GM19438 (cell line): ENCODE results near the gene RIOK3.

Source experiments
- ATAC-seq: cut with Tn5 transposase; IDR thresholded peaks from one replicate; pipeline ENCODE4 v1.9.1; 2021; ENCODE audit warnings: low read depth; ENCODE audit not compliant: unreplicated experiment

Gene RIOK3

DNA sequence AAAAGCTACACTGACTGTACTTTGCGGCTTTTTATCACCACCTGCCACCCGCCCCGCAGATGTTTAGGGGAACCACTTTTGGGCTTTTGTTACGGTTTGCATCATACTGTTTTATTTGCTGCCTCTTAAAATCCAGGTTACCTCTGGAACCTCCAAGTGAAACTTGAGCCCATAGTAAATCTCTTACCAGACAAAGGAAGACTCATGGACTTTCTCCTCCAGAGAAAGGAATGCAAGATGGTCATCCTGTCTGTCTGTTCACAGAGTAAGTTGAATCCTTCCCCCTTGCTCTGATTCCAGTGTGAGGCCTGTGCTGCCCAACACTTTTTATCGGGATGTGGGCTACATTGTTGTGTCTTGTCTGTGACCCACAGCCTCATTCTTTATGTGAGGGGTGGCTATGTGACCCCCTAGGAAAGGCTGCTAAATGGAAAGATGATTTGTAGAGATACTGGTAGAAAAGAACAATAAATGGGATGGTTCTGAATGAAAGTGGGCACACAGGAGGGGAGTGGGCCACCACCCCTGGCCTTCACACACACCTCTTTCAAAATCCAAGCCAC lies 73.5 kb downstream of the RIOK3 start:
- ATAC-seq = no peak

DNA sequence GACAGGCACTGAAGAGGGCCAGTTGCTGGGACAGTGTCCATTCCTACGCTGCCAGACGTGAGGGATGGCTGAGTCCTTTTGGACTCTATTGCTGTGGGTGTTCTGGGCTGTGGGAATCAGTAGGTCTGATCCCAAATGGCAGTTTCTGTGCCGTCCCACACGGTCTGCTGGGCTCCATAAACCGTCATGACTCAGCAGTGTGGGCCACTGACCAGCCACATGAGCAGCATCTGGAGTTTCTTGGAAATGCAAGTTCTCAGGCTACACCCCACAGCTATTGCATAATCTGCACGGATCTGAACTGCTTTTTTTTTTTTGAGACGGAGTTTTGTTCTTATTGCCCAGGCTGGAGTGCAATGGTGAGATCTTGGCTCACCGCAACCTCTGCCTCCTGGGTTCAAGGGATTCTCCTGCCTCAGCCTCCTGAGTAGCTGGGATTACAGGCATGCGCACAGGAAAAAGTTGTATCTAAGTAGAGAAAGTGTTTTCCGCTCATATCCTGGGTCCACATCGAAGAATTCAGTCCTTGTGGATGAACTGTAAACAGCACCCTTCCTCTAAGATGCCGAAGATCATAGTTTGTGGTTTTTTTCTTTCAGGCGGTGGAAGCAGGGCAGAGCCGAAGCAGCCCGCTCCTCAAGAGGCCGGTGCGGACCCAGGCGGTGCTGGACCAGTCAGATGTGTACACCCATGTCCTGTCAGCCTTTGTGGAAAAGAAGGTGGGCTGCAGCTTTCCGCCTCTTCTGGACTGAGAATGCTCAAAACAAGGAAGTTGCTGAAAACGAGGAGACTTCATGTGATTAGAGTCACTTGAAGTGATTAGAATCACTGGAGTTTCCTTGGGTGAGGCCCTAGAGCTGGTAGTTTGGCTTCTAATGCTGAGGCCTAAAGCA lies 75.7 kb downstream of the RIOK3 start:
- ATAC-seq = no peak

DNA sequence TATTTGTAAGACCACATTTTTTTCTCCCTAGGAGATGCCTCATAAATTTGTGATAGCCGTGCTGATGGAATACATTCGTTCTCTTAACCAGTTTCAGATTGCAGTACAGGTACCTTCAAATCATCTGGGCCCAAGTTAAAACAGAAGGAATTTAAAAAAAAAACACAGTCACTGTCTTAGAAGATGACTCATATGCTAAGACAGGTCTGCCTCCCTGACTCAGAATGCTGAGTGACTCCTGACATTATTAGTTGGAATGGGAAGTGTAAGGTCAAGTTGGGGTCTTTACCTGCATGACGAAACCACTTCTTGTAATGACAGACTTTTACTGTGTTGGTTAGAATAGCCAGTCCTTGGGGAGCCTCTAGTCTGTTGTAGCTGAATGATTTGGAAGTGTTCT lies 76.5 kb downstream of the RIOK3 start:
- no peak for ATAC-seq

DNA sequence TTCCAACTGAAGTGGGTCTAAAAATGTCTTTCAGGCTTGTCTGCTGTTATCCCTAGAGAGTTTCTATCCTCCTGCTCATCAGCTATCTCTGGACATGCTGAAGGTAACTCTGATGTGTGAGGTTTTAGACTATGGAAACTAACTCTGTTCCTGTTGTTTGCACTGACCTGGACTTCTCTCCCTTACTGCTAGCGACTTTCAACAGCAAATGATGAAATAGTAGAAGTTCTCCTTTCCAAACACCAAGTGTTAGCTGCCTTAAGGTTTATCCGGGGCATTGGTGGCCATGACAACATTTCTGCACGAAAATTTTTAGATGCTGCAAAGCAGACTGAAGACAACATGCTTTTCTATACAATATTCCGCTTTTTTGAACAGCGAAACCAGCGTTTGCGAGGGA lies 77.1 kb downstream of the RIOK3 start:
- ATAC-seq = no peak

DNA sequence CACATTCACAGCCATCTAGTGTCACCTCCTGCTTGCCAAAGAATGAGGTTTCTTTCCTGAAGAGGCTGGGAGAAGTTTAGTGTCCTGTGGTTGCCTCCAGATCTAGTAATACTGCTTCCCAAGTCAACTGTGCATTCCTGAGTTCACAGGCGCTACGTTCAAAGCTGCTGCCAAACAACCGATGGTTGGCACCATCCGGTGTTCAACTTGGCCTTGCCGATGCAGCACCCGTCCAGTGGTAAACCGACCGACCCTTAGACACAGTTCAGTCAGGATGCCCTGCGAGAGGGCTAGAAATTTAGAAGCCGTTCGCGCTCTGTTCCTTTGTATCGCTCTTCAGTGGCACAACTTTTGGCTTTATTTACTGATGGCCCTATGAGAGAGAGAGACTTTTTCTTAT lies 78.8 kb downstream of the RIOK3 start:
- no peak for ATAC-seq
